ENCODE data around the gene INPP4B. TPM values are rescaled to one million over a fixed set of nuclear protein-coding genes. Genes with fewer than 3 reads are reported as not detected.

Gene INPP4B
- total RNA-seq, 1 experiment from 2014 or later = not detected

- H3K4me2 ChIP-seq (ENCODE audit: low read depth, low read length, poor library complexity, severe bottlenecking) = no peak overlapping the region
- no peak for DNase-seq
- H3K27ac ChIP-seq (ENCODE audit: low read length) = no peak overlapping the region
- no peak overlapping the region for H3K9ac ChIP-seq (ENCODE audit: low read length)
- no peaks in the 10 kb centered on the region for H4K20me1 ChIP-seq (ENCODE audit: insufficient read depth, low read depth, low read length)
- no peaks in the 10 kb centered on the region for H3K9me2 ChIP-seq (replicated peaks; ENCODE audit: insufficient read depth, low read length)
- H3K79me2 ChIP-seq (ENCODE audit: low read length) = no peaks in the 10 kb centered on the region
- H3K27me3 ChIP-seq (ENCODE audit: low read length) = no peaks in the 10 kb centered on the region
- no peaks in the 10 kb centered on the region for H3K9me3 ChIP-seq (ENCODE audit: low read length)
- H3K4me1 ChIP-seq (ENCODE audit: low read length) = no peaks in the 10 kb centered on the region
- H2AFZ ChIP-seq (ENCODE audit: low read length) = no peak overlapping the region
- no peaks in the 10 kb centered on the region for H3K36me3 ChIP-seq (ENCODE audit: insufficient read depth, low read length)
- H3K4me3 ChIP-seq (ENCODE audit: low read length) = no peak overlapping the region
Measured at GRCh38 chr4:142367418-142368180, 478.5 kb downstream of the INPP4B start.

GRCh38 chr4:142366769-142367181 is 479.3 kb downstream of the INPP4B start:
- no peak for DNase-seq
- Histone ChIP-seq H3K9me2 (replicated peaks; ENCODE audit: insufficient read depth, low read length) (no peaks in the 10 kb centered on the region), H3K4me1 (ENCODE audit: low read length) (no peaks in the 10 kb centered on the region), H3K79me2 (ENCODE audit: low read length) (no peaks in the 10 kb centered on the region), H4K20me1 (ENCODE audit: insufficient read depth, low read depth, low read length) (no peaks in the 10 kb centered on the region), H3K9ac (ENCODE audit: low read length) (no peak overlapping the region), H3K4me3 (ENCODE audit: low read length) (no peak overlapping the region), H3K27me3 (ENCODE audit: low read length) (no peaks in the 10 kb centered on the region), H3K9me3 (ENCODE audit: low read length) (no peaks in the 10 kb centered on the region), H3K4me2 (ENCODE audit: low read depth, low read length, poor library complexity, severe bottlenecking) (no peak overlapping the region), H3K36me3 (ENCODE audit: insufficient read depth, low read length) (no peaks in the 10 kb centered on the region), H3K27ac (ENCODE audit: low read length) (no peak overlapping the region), H2AFZ (ENCODE audit: low read length) (no peak overlapping the region)

GRCh38 chr4:142365391-142365790 is 480.7 kb downstream of the INPP4B start:
- Histone ChIP-seq H3K36me3 (ENCODE audit: insufficient read depth, low read length) (no peaks in the 10 kb centered on the region), H3K4me1 (ENCODE audit: low read length) (no peaks in the 10 kb centered on the region), H3K9me2 (replicated peaks; ENCODE audit: insufficient read depth, low read length) (no peaks in the 10 kb centered on the region), H2AFZ (ENCODE audit: low read length) (no peak overlapping the region), H3K9ac (ENCODE audit: low read length) (no peak overlapping the region), H3K4me3 (ENCODE audit: low read length) (no peak overlapping the region), H3K27ac (ENCODE audit: low read length) (no peak overlapping the region), H3K79me2 (ENCODE audit: low read length) (no peaks in the 10 kb centered on the region), H3K4me2 (ENCODE audit: low read depth, low read length, poor library complexity, severe bottlenecking) (no peak overlapping the region), H3K9me3 (ENCODE audit: low read length) (no peaks in the 10 kb centered on the region), H4K20me1 (ENCODE audit: insufficient read depth, low read depth, low read length) (no peaks in the 10 kb centered on the region), H3K27me3 (ENCODE audit: low read length) (no peaks in the 10 kb centered on the region)
- no peak for DNase-seq

- H3K79me2 ChIP-seq (ENCODE audit: low read length) = no peaks in the 10 kb centered on the region
- H2AFZ ChIP-seq (ENCODE audit: low read length) = no peak overlapping the region
- H3K4me2 ChIP-seq (ENCODE audit: low read depth, low read length, poor library complexity, severe bottlenecking) = no peak overlapping the region
- no peak overlapping the region for H3K27ac ChIP-seq (ENCODE audit: low read length)
- H3K36me3 ChIP-seq (ENCODE audit: insufficient read depth, low read length) = no peaks in the 10 kb centered on the region
- no peaks in the 10 kb centered on the region for H3K4me1 ChIP-seq (ENCODE audit: low read length)
- H3K4me3 ChIP-seq (ENCODE audit: low read length) = no peak overlapping the region
- no peaks in the 10 kb centered on the region for H3K9me2 ChIP-seq (replicated peaks; ENCODE audit: insufficient read depth, low read length)
- H3K27me3 ChIP-seq (ENCODE audit: low read length) = no peaks in the 10 kb centered on the region
- H4K20me1 ChIP-seq (ENCODE audit: insufficient read depth, low read depth, low read length) = no peaks in the 10 kb centered on the region
- H3K9me3 ChIP-seq (ENCODE audit: low read length) = no peaks in the 10 kb centered on the region
- H3K9ac ChIP-seq (ENCODE audit: low read length) = no peak overlapping the region
- no peak for DNase-seq
Measured at GRCh38 chr4:142363686-142364085, 482.4 kb downstream of the INPP4B start.

- Histone ChIP-seq H3K9me3 (ENCODE audit: low read length) (no peaks in the 10 kb centered on the region), H4K20me1 (ENCODE audit: insufficient read depth, low read depth, low read length) (no peaks in the 10 kb centered on the region), H3K4me1 (ENCODE audit: low read length) (no peaks in the 10 kb centered on the region), H3K79me2 (ENCODE audit: low read length) (no peaks in the 10 kb centered on the region), H3K4me3 (ENCODE audit: low read length) (no peak overlapping the region), H3K9me2 (replicated peaks; ENCODE audit: insufficient read depth, low read length) (no peaks in the 10 kb centered on the region), H3K36me3 (ENCODE audit: insufficient read depth, low read length) (no peaks in the 10 kb centered on the region), H3K4me2 (ENCODE audit: low read depth, low read length, poor library complexity, severe bottlenecking) (no peak overlapping the region), H3K27me3 (ENCODE audit: low read length) (no peaks in the 10 kb centered on the region), H3K9ac (ENCODE audit: low read length) (no peak overlapping the region), H3K27ac (ENCODE audit: low read length) (no peak overlapping the region), H2AFZ (ENCODE audit: low read length) (no peak overlapping the region)
- DNase-seq = no peak
Measured at GRCh38 chr4:142361981-142362380, 484.1 kb downstream of the INPP4B start.

GRCh38 chr4:142360657-142361056 is 485.4 kb downstream of the INPP4B start:
- no peaks in the 10 kb centered on the region for H3K4me1 ChIP-seq (ENCODE audit: low read length)
- DNase-seq = no peak
- no peaks in the 10 kb centered on the region for H3K9me2 ChIP-seq (replicated peaks; ENCODE audit: insufficient read depth, low read length)
- no peaks in the 10 kb centered on the region for H4K20me1 ChIP-seq (ENCODE audit: insufficient read depth, low read depth, low read length)
- H3K27ac ChIP-seq (ENCODE audit: low read length) = no peak overlapping the region
- H3K9ac ChIP-seq (ENCODE audit: low read length) = no peak overlapping the region
- no peak overlapping the region for H2AFZ ChIP-seq (ENCODE audit: low read length)
- H3K79me2 ChIP-seq (ENCODE audit: low read length) = no peaks in the 10 kb centered on the region
- no peaks in the 10 kb centered on the region for H3K9me3 ChIP-seq (ENCODE audit: low read length)
- H3K4me3 ChIP-seq (ENCODE audit: low read length) = no peak overlapping the region
- no peak overlapping the region for H3K4me2 ChIP-seq (ENCODE audit: low read depth, low read length, poor library complexity, severe bottlenecking)
- H3K36me3 ChIP-seq (ENCODE audit: insufficient read depth, low read length) = no peaks in the 10 kb centered on the region
- H3K27me3 ChIP-seq (ENCODE audit: low read length) = no peaks in the 10 kb centered on the region

GRCh38 chr4:142358656-142359055 is 487.4 kb downstream of the INPP4B start:
- no peaks in the 10 kb centered on the region for H3K9me3 ChIP-seq (ENCODE audit: low read length)
- no peaks in the 10 kb centered on the region for H4K20me1 ChIP-seq (ENCODE audit: insufficient read depth, low read depth, low read length)
- no peak for DNase-seq
- no peak overlapping the region for H3K9ac ChIP-seq (ENCODE audit: low read length)
- H3K9me2 ChIP-seq (replicated peaks; ENCODE audit: insufficient read depth, low read length) = no peaks in the 10 kb centered on the region
- no peak overlapping the region for H3K4me3 ChIP-seq (ENCODE audit: low read length)
- no peak overlapping the region for H2AFZ ChIP-seq (ENCODE audit: low read length)
- no peak overlapping the region for H3K27ac ChIP-seq (ENCODE audit: low read length)
- H3K36me3 ChIP-seq (ENCODE audit: insufficient read depth, low read length) = no peaks in the 10 kb centered on the region
- no peaks in the 10 kb centered on the region for H3K79me2 ChIP-seq (ENCODE audit: low read length)
- no peaks in the 10 kb centered on the region for H3K4me1 ChIP-seq (ENCODE audit: low read length)
- H3K4me2 ChIP-seq (ENCODE audit: low read depth, low read length, poor library complexity, severe bottlenecking) = no peak overlapping the region
- H3K27me3 ChIP-seq (ENCODE audit: low read length) = no peaks in the 10 kb centered on the region

- Histone ChIP-seq H3K27ac (ENCODE audit: low read length) (no peak overlapping the region), H3K4me1 (ENCODE audit: low read length) (no peaks in the 10 kb centered on the region)
Measured at GRCh38 chr4:142356801-142357200, 489.3 kb downstream of the INPP4B start.

More at GRCh38 chr4:142356801-142357200, 489.3 kb downstream of the INPP4B start:
- Histone ChIP-seq H3K36me3 (ENCODE audit: insufficient read depth, low read length) (no peaks in the 10 kb centered on the region), H2AFZ (ENCODE audit: low read length) (no peak overlapping the region), H3K9me3 (ENCODE audit: low read length) (no peaks in the 10 kb centered on the region), H4K20me1 (ENCODE audit: insufficient read depth, low read depth, low read length) (no peaks in the 10 kb centered on the region), H3K4me3 (ENCODE audit: low read length) (no peak overlapping the region), H3K4me2 (ENCODE audit: low read depth, low read length, poor library complexity, severe bottlenecking) (no peak overlapping the region), H3K79me2 (ENCODE audit: low read length) (no peaks in the 10 kb centered on the region), H3K9ac (ENCODE audit: low read length) (no peak overlapping the region), H3K27me3 (ENCODE audit: low read length) (no peaks in the 10 kb centered on the region), H3K9me2 (replicated peaks; ENCODE audit: insufficient read depth, low read length) (no peaks in the 10 kb centered on the region)
- DNase-seq = no peak
